Measurements from ENCODE around the gene SLFN12L. TPM values are rescaled to one million over a fixed set of nuclear protein-coding genes. Genes with fewer than 3 reads are reported as not detected.

Gene SLFN12L
- total RNA-seq (2021), result 1.6 and 2.7 TPM in 2 replicates
- Bru-seq, nascent RNA, result percentile 43 among the genes with signal in this experiment
- BruChase-seq, experiment 1, labeled RNA remaining after a 2-hour chase, result percentile 41 among the genes with signal in this experiment
- BruChase-seq, experiment 2, labeled RNA remaining after a 6-hour chase, result percentile 56 among the genes with signal in this experiment
- long read RNA-seq, result 0 reads

DNA sequence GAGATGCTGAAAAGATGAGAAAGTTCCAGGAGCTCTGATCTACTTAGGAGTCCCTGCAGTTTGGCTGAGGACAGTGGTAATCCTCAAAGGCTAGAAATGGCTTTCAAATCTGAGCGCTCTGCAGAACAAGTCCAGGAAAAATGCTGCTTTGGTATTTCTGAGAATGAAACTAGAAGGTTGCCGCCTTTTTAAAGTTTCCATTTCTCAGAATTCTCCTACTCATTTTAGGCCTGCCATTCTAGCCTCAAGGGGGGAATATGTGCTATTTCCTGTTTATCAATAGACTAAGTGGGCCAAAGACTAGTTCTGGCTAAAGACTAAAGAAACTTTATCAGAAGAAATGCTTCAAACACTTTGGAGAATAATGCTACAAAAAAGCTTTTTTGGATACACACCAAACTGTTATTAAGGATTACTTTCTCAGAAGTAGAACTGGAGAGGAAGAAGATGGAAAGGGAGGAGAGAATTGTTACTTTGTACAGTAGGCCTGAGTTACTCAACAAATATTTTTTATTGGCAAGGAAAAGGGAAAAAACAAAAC is at the start of gene SLFN12L:
SLFN12L (minus strand) TSS at position 78 of the 541 bp plus-strand sequence. CDS start 15,314 bp downstream, outside the sequence.
- TF ChIP-seq CTCF (conservative IDR thresholded peaks at IDR 0.05; ENCODE audit: low read depth, low read length) (no peak), EZH2 (IDR thresholded peaks at IDR 0.05; ENCODE audit: borderline replicate concordance, low read depth, low read length, poor library complexity, severe bottlenecking) (no peak)
- POLR2A ChIA-PET (ENCODE audit: low non-redundant PET), result no interaction called here
- intact Hi-C loops (cut with micrococcal nuclease; ENCODE audit: unreplicated experiment), result loop anchor here (2.0 kb wide), 1 partner anchor 367 kb away; no protein-coding TSS in a partner anchor
- Histone ChIP-seq H3K27me3 (replicated peaks; ENCODE audit: insufficient read depth, low read depth, low read length, poor library complexity) (no peaks in the 10 kb centered on the region), H3K27ac (ENCODE audit: low read depth, low read length, poor library complexity, severe bottlenecking) (peak within 1 kb of the TSS; percentile 77), H3K4me1 (ENCODE audit: insufficient read depth, low read length, poor library complexity, severe bottlenecking) (peaks cover 20% of the 10 kb centered on the region), H3K9me3 (ENCODE audit: low read depth, low read length, poor library complexity, severe bottlenecking) (no peaks in the 10 kb centered on the region), H3K4me3 (ENCODE audit: low read depth, low read length, poor library complexity, severe bottlenecking) (no peak within 1 kb of the TSS), H3K36me3 (ENCODE audit: insufficient read depth, low read length, poor library complexity, severe bottlenecking) (no peaks in the 10 kb centered on the region)
- CTCF ChIA-PET, result no interaction called here
- peak; percentile 42 for DNase-seq (ENCODE audit: low spot score)
- BruUV-seq (replicated peaks), result no TSS peak

GRCh38 chr17:35586569-35587073 is 49.1 kb upstream of the SLFN12L start:
- Histone ChIP-seq H3K36me3 (ENCODE audit: insufficient read depth, low read length, poor library complexity, severe bottlenecking) (no peaks in the 10 kb centered on the region), H3K9me3 (ENCODE audit: low read depth, low read length, poor library complexity, severe bottlenecking) (no peaks in the 10 kb centered on the region), H3K4me3 (ENCODE audit: low read depth, low read length, poor library complexity, severe bottlenecking) (peak overlapping the region; percentile 82), H3K27me3 (replicated peaks; ENCODE audit: insufficient read depth, low read depth, low read length, poor library complexity) (no peaks in the 10 kb centered on the region), H3K27ac (ENCODE audit: low read depth, low read length, poor library complexity, severe bottlenecking) (peak overlapping the region; percentile 92), H3K4me1 (ENCODE audit: insufficient read depth, low read length, poor library complexity, severe bottlenecking) (peaks cover 11% of the 10 kb centered on the region)
- TSS peak; percentile 99 for BruUV-seq (replicated peaks)
- CTCF ChIA-PET, result no interaction called here
- no peak for TF ChIP-seq CTCF (conservative IDR thresholded peaks at IDR 0.05; ENCODE audit: low read depth, low read length)
- TF ChIP-seq EZH2 (IDR thresholded peaks at IDR 0.05; ENCODE audit: borderline replicate concordance, low read depth, low read length, poor library complexity, severe bottlenecking), result no peak
- intact Hi-C loops (cut with micrococcal nuclease; ENCODE audit: unreplicated experiment), result no loop called here
- POLR2A ChIA-PET (ENCODE audit: low non-redundant PET), result no interaction called here
- DNase-seq (ENCODE audit: low spot score), result no peak

- no TSS peak for BruUV-seq (replicated peaks)
- no peaks in the 10 kb centered on the region for H3K36me3 ChIP-seq (ENCODE audit: insufficient read depth, low read length, poor library complexity, severe bottlenecking)
- DNase-seq (ENCODE audit: low spot score), result no peak
- CTCF ChIA-PET, result no interaction called here
- TF ChIP-seq CTCF (conservative IDR thresholded peaks at IDR 0.05; ENCODE audit: low read depth, low read length) (no peak), EZH2 (IDR thresholded peaks at IDR 0.05; ENCODE audit: borderline replicate concordance, low read depth, low read length, poor library complexity, severe bottlenecking) (no peak)
- H3K4me1 ChIP-seq (ENCODE audit: insufficient read depth, low read length, poor library complexity, severe bottlenecking), result peaks cover 9% of the 10 kb centered on the region
- POLR2A ChIA-PET (ENCODE audit: low non-redundant PET), result no interaction called here
- intact Hi-C loops (cut with micrococcal nuclease; ENCODE audit: unreplicated experiment), result no loop called here
- no peak overlapping the region for H3K27ac ChIP-seq (ENCODE audit: low read depth, low read length, poor library complexity, severe bottlenecking)
- no peak overlapping the region for H3K4me3 ChIP-seq (ENCODE audit: low read depth, low read length, poor library complexity, severe bottlenecking)
- no peaks in the 10 kb centered on the region for H3K9me3 ChIP-seq (ENCODE audit: low read depth, low read length, poor library complexity, severe bottlenecking)
- H3K27me3 ChIP-seq (replicated peaks; ENCODE audit: insufficient read depth, low read depth, low read length, poor library complexity), result no peaks in the 10 kb centered on the region
Observed at GRCh38 chr17:35584061-35584460, 46.6 kb upstream of the SLFN12L start.
